GM19452 (cell line): ENCODE data around the gene CLEC4D.
"Not testable (repeated sequence)": the region's sequence is repeated elsewhere in the genome, so short reads cannot be mapped to it uniquely, and the experiment has no call there.

Experiments used
- ATAC-seq: cut with Tn5 transposase; IDR thresholded peaks from one replicate; pipeline ENCODE4 v1.9.1; 2021; ENCODE audit not compliant: unreplicated experiment

The CLEC4D gene

GRCh38 chr12:8532045-8532444 is 18.7 kb downstream of the CLEC4D start:
- no peak for ATAC-seq

- ATAC-seq, result not testable (repeated sequence)
These were observed 24.5 kb downstream of the CLEC4D start for GRCh38 chr12:8537820-8538219.

- not testable (repeated sequence) for ATAC-seq
These were observed 27.5 kb downstream of the CLEC4D start, which contains the start of gene CLEC4E for GRCh38 chr12:8540831-8541230. TSS of gene CLEC4E (minus strand) at chr12:8540905. CDS start at chr12:8540797, 108 bp downstream.

GRCh38 chr12:8541562-8541961 is 28.3 kb downstream of the CLEC4D start:
- ATAC-seq, result no peak

GRCh38 chr12:8544295-8544694 is 31.0 kb downstream of the CLEC4D start:
- peak; percentile 74 for ATAC-seq

- ATAC-seq, result no peak
These were observed 33.3 kb downstream of the CLEC4D start for GRCh38 chr12:8546591-8546990.

GRCh38 chr12:8547645-8548044 is 34.3 kb downstream of the CLEC4D start:
- ATAC-seq, result no peak

GRCh38 chr12:8548192-8548591 is 34.9 kb downstream of the CLEC4D start:
- ATAC-seq, result no peak

GRCh38 chr12:8549381-8549780 is 36.1 kb downstream of the CLEC4D start:
- ATAC-seq, result no peak

GRCh38 chr12:8553088-8553627 is 39.9 kb downstream of the CLEC4D start:
- no peak for ATAC-seq

GRCh38 chr12:8554451-8555195 is 41.3 kb downstream of the CLEC4D start:
- no peak for ATAC-seq

GRCh38 chr12:8556531-8557097 is 43.3 kb downstream of the CLEC4D start:
- ATAC-seq, result no peak

- no peak for ATAC-seq
These were observed 46.4 kb downstream of the CLEC4D start for GRCh38 chr12:8559676-8560075.

- ATAC-seq, result no peak
These were observed 47.7 kb downstream of the CLEC4D start for GRCh38 chr12:8561011-8561410.

GRCh38 chr12:8562310-8562709 is 49.0 kb downstream of the CLEC4D start:
- no peak for ATAC-seq

GRCh38 chr12:8563356-8563755 is 50.1 kb downstream of the CLEC4D start:
- no peak for ATAC-seq

GRCh38 chr12:8564656-8565055 is 51.4 kb downstream of the CLEC4D start:
- ATAC-seq, result no peak

- ATAC-seq, result not testable (repeated sequence)
These were observed 52.7 kb downstream of the CLEC4D start for GRCh38 chr12:8566052-8566451.

- no peak for ATAC-seq
These were observed 53.2 kb downstream of the CLEC4D start for GRCh38 chr12:8566525-8566924.
